Adrenal gland (tissue), 5 donors: ENCODE measurements around the gene GGN.

Experiments used
- POLR2A ChIP-seq, 2 donors: fragments of 450-650 bp; IDR thresholded peaks; one replicate each; pipeline ENCODE4 v1.6.1; 2017; ENCODE audit warnings: antibody characterized with exemption in 2 of 2, mild to moderate bottlenecking in 2 of 2, moderate library complexity in 1 of 2
- TF ChIP-seq, protein P1 (sequence below), 6 experiments: fragments of 450-650 bp in 4 of 6; fragments of 200-600 bp in 2 of 6; sonication (generic) in 1 of 6; IDR thresholded peaks; 1 replicate in 5 of 6; 2 replicates in 1 of 6; pipeline versions ENCODE4 v1.5.1 to v1.8.0; 2016 to 2021; ENCODE audit warnings: antibody characterized with exemption in 6 of 6, mild to moderate bottlenecking in 2 of 6, moderate library complexity in 1 of 6
- donor health status: DM: no; HTN: no; CAD: no.

DNA sequence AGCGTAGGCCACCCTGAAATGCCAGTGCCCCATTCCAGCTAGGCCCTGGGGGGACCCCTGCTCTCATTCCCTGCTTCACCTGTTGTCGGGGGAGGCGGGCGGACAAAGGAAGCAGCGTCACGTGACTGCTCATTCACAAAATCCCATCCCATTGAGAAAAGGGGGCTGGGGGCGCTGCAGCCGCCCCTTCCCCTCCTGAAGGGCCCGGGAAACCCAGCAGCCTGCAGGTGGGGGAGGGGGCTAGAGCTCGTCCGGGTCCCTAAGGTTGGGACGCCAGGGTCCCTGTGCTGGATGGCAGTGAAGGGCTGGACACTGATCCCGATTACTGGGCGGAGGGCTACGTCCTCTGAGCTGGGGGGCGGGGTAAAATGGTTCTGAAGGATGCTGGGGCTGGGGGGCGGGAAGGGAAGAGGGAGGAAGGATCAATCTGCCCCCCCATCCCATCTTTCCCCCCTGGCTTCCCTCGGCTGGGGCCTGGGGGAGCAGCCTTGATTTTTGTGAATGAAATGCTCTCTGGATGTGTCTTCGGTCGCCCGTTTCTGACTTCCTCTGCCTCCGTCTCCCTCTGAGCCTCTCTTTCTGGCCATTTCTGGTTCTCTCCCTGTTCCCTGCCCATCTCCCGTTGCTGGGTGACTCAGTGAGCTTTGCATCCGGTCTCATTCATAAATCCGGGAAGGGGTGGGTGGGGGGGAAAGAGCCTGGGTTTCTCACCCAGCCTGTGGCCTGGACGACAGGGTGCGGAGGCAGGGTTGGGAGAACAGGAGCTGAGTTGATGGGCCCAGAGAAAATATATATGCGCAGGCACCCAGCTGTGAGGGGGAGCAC lies 1.5 kb upstream of the GGN start:
- TF ChIP-seq, protein P1, sequence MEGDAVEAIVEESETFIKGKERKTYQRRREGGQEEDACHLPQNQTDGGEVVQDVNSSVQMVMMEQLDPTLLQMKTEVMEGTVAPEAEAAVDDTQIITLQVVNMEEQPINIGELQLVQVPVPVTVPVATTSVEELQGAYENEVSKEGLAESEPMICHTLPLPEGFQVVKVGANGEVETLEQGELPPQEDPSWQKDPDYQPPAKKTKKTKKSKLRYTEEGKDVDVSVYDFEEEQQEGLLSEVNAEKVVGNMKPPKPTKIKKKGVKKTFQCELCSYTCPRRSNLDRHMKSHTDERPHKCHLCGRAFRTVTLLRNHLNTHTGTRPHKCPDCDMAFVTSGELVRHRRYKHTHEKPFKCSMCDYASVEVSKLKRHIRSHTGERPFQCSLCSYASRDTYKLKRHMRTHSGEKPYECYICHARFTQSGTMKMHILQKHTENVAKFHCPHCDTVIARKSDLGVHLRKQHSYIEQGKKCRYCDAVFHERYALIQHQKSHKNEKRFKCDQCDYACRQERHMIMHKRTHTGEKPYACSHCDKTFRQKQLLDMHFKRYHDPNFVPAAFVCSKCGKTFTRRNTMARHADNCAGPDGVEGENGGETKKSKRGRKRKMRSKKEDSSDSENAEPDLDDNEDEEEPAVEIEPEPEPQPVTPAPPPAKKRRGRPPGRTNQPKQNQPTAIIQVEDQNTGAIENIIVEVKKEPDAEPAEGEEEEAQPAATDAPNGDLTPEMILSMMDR (IDR thresholded peaks at IDR 0.05), result no peak
- no peak for TF ChIP-seq POLR2A (IDR thresholded peaks at IDR 0.05)
